H1 (cell line): ENCODE results near the gene KCTD11. TPM values are rescaled to one million over a fixed set of nuclear protein-coding genes. Genes with fewer than 3 reads are reported as not detected.

Experiments used
- CTCF ChIA-PET: fragments of 300-600 bp; sonication (Branson Sonifier 250); formaldehyde crosslinking; loops from one replicate; lab custom pipeline; 2021; ENCODE audit not compliant: partially characterized antibody; lab: Charles Lee
- POLR2A ChIA-PET: fragments of 300-600 bp; sonication (Branson Sonifier 250); formaldehyde crosslinking; loops from one replicate; lab custom pipeline; 2021; ENCODE audit warnings: inconsistent platforms; ENCODE audit not compliant: partially characterized antibody; lab: Charles Lee
- DNase-seq, 2 experiments: peaks; one replicate each; pipeline versions ENCODE4 v3.0.0 to v3.0.0-alpha.2; 2010 to 2022; ENCODE audit warnings: low spot score in 2 of 2, low read depth in 1 of 2, mixed read lengths in 1 of 2
- FAIRE-seq: peaks from 2 replicates; lab custom pipeline; 2011; peaks lifted over from hg19 to GRCh38; lab: Jason Lieb, UNC
- H2AFZ ChIP-seq: 2 replicates; pipeline ENCODE4 v1.8.1; 2012; ENCODE audit warnings: low read length, inconsistent platforms
- H2AK5ac ChIP-seq: 2 replicates; pipeline ENCODE4 v1.6.1; 2013; ENCODE audit warnings: low read depth, low read length
- H2BK120ac ChIP-seq: replicated peaks from 2 replicates; pipeline ENCODE3; 2013; ENCODE audit warnings: low read depth, low read length, inconsistent platforms
- H2BK12ac ChIP-seq: 2 replicates; pipeline ENCODE4 v1.6.1; 2013; ENCODE audit warnings: low read depth, low read length
- H2BK15ac ChIP-seq: 2 replicates; pipeline ENCODE4 v1.6.1; 2013; ENCODE audit warnings: low read length
- H2BK20ac ChIP-seq: 2 replicates; pipeline ENCODE4 v1.6.1; 2013; ENCODE audit warnings: low read length
- H2BK5ac ChIP-seq: 2 replicates; pipeline ENCODE4 v1.6.1; 2013; ENCODE audit warnings: low read depth, low read length
- H3K14ac ChIP-seq: 2 replicates; pipeline ENCODE4 v1.6.1; 2013; ENCODE audit warnings: inconsistent platforms; ENCODE audit not compliant: insufficient read length
- H3K18ac ChIP-seq: 2 replicates; pipeline ENCODE4 v1.6.1; 2013; ENCODE audit warnings: low read length; ENCODE audit errors: extremely low read depth
- H3K23ac ChIP-seq: 2 replicates; pipeline ENCODE4 v1.6.1; 2013; ENCODE audit warnings: inconsistent platforms; ENCODE audit not compliant: insufficient read length
- H3K23me2 ChIP-seq: 2 replicates; pipeline ENCODE4 v1.6.1; 2013; ENCODE audit warnings: low read depth, low read length
- H3K27ac ChIP-seq: 2 replicates; pipeline ENCODE4 v1.6.1; 2011; ENCODE audit warnings: low read depth, low read length, inconsistent platforms
- H3K27me3 ChIP-seq, 4 experiments: replicated peaks in 1 of 4; 1 replicate in 1 of 4; 2 replicates in 3 of 4; pipeline versions ENCODE4 v1.6.1 to v1.8.1; 2011 to 2013; ENCODE audit warnings: low read length in 3 of 4, mild to moderate bottlenecking in 3 of 4, inconsistent platforms in 2 of 4, mixed read lengths in 2 of 4, moderate library complexity in 1 of 4; ENCODE audit not compliant: control insufficient read depth in 3 of 4, insufficient read depth in 3 of 4; ENCODE audit errors: extremely low read depth in 1 of 4
- H3K36me3 ChIP-seq, 4 experiments: 2 replicates each; pipeline versions ENCODE4 v1.6.1 to v1.8.1; 2011 to 2013; ENCODE audit warnings: mild to moderate bottlenecking in 4 of 4, low read length in 3 of 4, moderate library complexity in 2 of 4, control low read depth in 1 of 4, inconsistent platforms in 1 of 4; ENCODE audit not compliant: insufficient read depth in 4 of 4, control insufficient read depth in 2 of 4
- H3K4ac ChIP-seq: replicated peaks from 2 replicates; pipeline ENCODE3; 2013; ENCODE audit warnings: low read length, low read depth, mixed read lengths, inconsistent platforms; ENCODE audit not compliant: insufficient read length
- H3K4me1 ChIP-seq, 4 experiments: replicated peaks in 1 of 4; 1 replicate in 1 of 4; 2 replicates in 3 of 4; pipeline versions ENCODE4 v1.6.1 to v1.8.1; 2011 to 2013; ENCODE audit warnings: low read length in 3 of 4, inconsistent platforms in 2 of 4, mixed read lengths in 1 of 4; ENCODE audit not compliant: insufficient read depth in 4 of 4, control insufficient read depth in 3 of 4
- H3K4me2 ChIP-seq, 2 experiments: 2 replicates each; pipeline versions ENCODE4 v1.6.1 to v1.8.1; 2011 to 2013; ENCODE audit warnings: low read depth in 2 of 2, low read length in 2 of 2, control low read depth in 1 of 2, inconsistent platforms in 1 of 2, mild to moderate bottlenecking in 1 of 2; ENCODE audit not compliant: insufficient read depth in 1 of 2
- H3K4me3 ChIP-seq, 4 experiments: fragments of 200-600, 300-600 bp in 1 of 4; sonication (generic), shearing (Covaris generic), sonication (Bioruptor Twin) in 1 of 4; 2 replicates each; pipeline versions ENCODE4 v1.5.1 to v1.8.1; 2011 to 2016; ENCODE audit warnings: low read length in 4 of 4, low read depth in 3 of 4, control low read depth in 2 of 4, inconsistent platforms in 2 of 4, mild to moderate bottlenecking in 2 of 4, mixed read lengths in 1 of 4, moderate library complexity in 1 of 4; ENCODE audit not compliant: insufficient read depth in 2 of 4; ENCODE audit errors: extremely low read depth in 1 of 4
- H3K56ac ChIP-seq: replicated peaks from 2 replicates; pipeline ENCODE3; 2013; ENCODE audit warnings: low read depth, mild to moderate bottlenecking, mixed read lengths, low read length, inconsistent platforms; ENCODE audit not compliant: insufficient read length
- H3K79me1 ChIP-seq: 2 replicates; pipeline ENCODE4 v1.6.1; 2013; ENCODE audit warnings: low read depth, low read length, control low read depth
- H3K79me2 ChIP-seq, 2 experiments: 2 replicates each; pipeline versions ENCODE4 v1.6.1 to v1.8.1; 2012 to 2013; ENCODE audit warnings: low read length in 2 of 2, mild to moderate bottlenecking in 2 of 2, inconsistent platforms in 1 of 2; ENCODE audit not compliant: insufficient read depth in 2 of 2, control insufficient read depth in 1 of 2
- H3K9ac ChIP-seq, 4 experiments: replicated peaks in 1 of 4; 1 replicate in 1 of 4; 2 replicates in 3 of 4; pipeline versions ENCODE4 v1.6.1 to v1.8.1; 2011 to 2013; ENCODE audit warnings: low read depth in 3 of 4, low read length in 3 of 4, control low read depth in 2 of 4, mild to moderate bottlenecking in 2 of 4, moderate library complexity in 2 of 4, inconsistent platforms in 1 of 4; ENCODE audit errors: extremely low read depth in 1 of 4
- H3K9me3 ChIP-seq, 2 experiments: 2 replicates each; pipeline versions ENCODE4 v1.6.1 to v1.8.1; 2012 to 2013; ENCODE audit warnings: mild to moderate bottlenecking in 2 of 2, moderate library complexity in 2 of 2, control low read depth in 1 of 2, inconsistent platforms in 1 of 2, low read depth in 1 of 2, low read length in 1 of 2, mixed read lengths in 1 of 2; ENCODE audit not compliant: insufficient read depth in 2 of 2
- H4K20me1 ChIP-seq, 2 experiments: replicated peaks in 1 of 2; 2 replicates each; pipeline versions ENCODE3 to v1.8.1; 2011 to 2013; ENCODE audit warnings: inconsistent platforms in 2 of 2, low read length in 2 of 2, mild to moderate bottlenecking in 1 of 2; ENCODE audit not compliant: insufficient read depth in 2 of 2, control insufficient read depth in 1 of 2
- H4K5ac ChIP-seq: 2 replicates; pipeline ENCODE4 v1.6.1; 2013; ENCODE audit warnings: low read length, low read depth, mixed read lengths, inconsistent platforms; ENCODE audit not compliant: insufficient read length
- H4K8ac ChIP-seq: 2 replicates; pipeline ENCODE4 v1.8.0; 2013; ENCODE audit warnings: mild to moderate bottlenecking, moderate library complexity, low read length, inconsistent platforms; ENCODE audit not compliant: insufficient read depth; ENCODE audit errors: extremely low read depth
- H4K91ac ChIP-seq: replicated peaks from 2 replicates; pipeline ENCODE3; 2013; ENCODE audit warnings: low read length, mixed read lengths, inconsistent platforms; ENCODE audit not compliant: insufficient read length
- POLR2AphosphoS5 ChIP-seq: IDR thresholded peaks from 2 replicates; pipeline ENCODE4 v1.6.1; 2011; ENCODE audit warnings: low read depth, low read length
- SIX5 ChIP-seq: IDR thresholded peaks from 2 replicates; pipeline ENCODE4 v1.6.1; 2011; ENCODE audit warnings: mild to moderate bottlenecking, low read depth, low read length
- WGBS, 2 experiments: shearing (Covaris generic) in 1 of 2; methylation state at CpG; one replicate each; pipeline versions ENCODE4 v1.1.6 to v1.1.7; 2013 to 2015; ENCODE audit warnings: low lambda C conversion rate in 2 of 2, mixed read lengths in 2 of 2, inconsistent platforms in 1 of 2, low coverage in 1 of 2, missing lambda C conversion rate in 1 of 2; ENCODE audit not compliant: insufficient replicate concordance in 2 of 2, insufficient coverage in 1 of 2, insufficient read length in 1 of 2; ENCODE audit errors: extremely low coverage in 1 of 2, missing lambda C conversion rate in 1 of 2; 5-methylcytosine and 5-hydroxymethylcytosine counted together
- polyA plus RNA-seq, 7 experiments: library from polyadenylated mRNA; depleted of rRNA in 3 of 7; stranded (reverse) in 5 of 7; unstranded in 2 of 7; fragments of >200 nt in 5 of 7; fragments of 200-250 nt in 2 of 7; gene quantifications; 1 replicate in 5 of 7; 2 replicates in 1 of 7; 4 replicates in 1 of 7; pipeline versions ENCODE4 v1.2.1 to v1.2.3, GENCODE V29; 2011 to 2013; ENCODE audit warnings: missing spikeins in 2 of 7, mixed read lengths in 2 of 7
- total RNA-seq: library from RNA; stranded (reverse); fragmentation: NEBNext Ultra II Directional; extraction: Animal tissue kit (Norgen Biotek cat#: 25700); gene quantifications from 2 replicates; pipeline ENCODE4 v1.2.1, GENCODE V29; 2021

Gene KCTD11
- total and polyA plus RNA-seq, 2 of the 8 experiments (the other 6 are each of a cell fraction or from before 2014, with no cell fraction given) = 8.6 to 9.2 TPM

DNA sequence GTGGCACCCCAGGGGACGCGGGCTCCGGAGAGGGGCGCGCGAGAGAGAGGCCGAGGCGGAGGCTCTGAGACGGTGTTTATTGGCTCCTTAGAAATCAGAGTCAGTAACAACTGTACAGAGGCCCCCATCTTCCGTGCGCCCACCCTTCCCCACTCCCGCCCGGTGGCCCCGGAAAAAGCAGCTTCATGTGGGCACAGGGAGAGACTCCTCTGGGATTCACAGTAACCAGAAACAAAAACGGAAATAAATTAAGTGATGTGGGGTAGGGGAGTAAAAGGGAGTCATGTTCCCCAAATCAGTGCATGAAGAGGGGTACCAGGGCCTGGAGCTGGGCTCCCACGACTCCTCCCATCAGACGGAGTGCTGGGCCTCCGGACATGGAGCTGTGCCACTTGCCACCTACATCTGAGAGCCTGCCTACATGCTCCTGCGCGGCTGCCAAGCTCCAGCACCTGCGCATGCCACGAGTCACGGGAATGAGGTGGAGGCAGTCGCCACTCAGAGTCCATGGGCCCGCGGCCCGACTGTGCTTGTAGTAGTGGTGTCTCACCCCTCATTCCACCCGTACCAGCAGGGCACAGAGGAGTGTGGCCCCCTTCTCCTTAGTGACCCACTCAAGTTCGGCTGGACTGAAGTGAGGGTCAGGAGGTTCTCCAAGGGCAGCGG lies 36.3 kb upstream of the KCTD11 start:
- TF ChIP-seq POLR2AphosphoS5 = 0 out of 2 replicates have a peak, but pooled peaks have one; percentile 13
- TF ChIP-seq SIX5 = no peak
- TF ChIP-seq, all 59 proteins: peak for 1
- Histone ChIP-seq H3K23me2 (no peaks in the 10 kb centered on the region; the same call in 1 of the 2 replicates), H2BK5ac (no peak overlapping the region; the same call in 1 of the 2 replicates), H3K14ac (no peak overlapping the region), H2BK15ac (no peak overlapping the region), H4K8ac (peak overlapping the region; percentile 97; the same call in 1 of the 2 replicates), H3K79me2 (peaks cover 0 to 16% of the 10 kb centered on the region in 2 experiments; a peak in 2 of 4 replicates), H2AFZ (no peak overlapping the region), H3K9me3 (no peaks in the 10 kb centered on the region), H3K18ac (no peak overlapping the region; the same call in 1 of the 2 replicates), H2BK12ac (no peak overlapping the region), H3K27ac (peak overlapping the region; percentile 61; the same call in 1 of the 2 replicates), H3K4me1 (peaks cover 0 to 5% (median 3%) of the 10 kb centered on the region in 4 experiments; a peak in 4 of 7 replicates), H2AK5ac (no peak overlapping the region), H4K91ac (peak overlapping the region; percentile 23), H3K56ac (peak overlapping the region; percentile 40), H4K20me1 (peaks cover 10 to 12% of the 10 kb centered on the region in 2 experiments), H3K23ac (no peak overlapping the region), H3K27me3 (no peaks in the 10 kb centered on the region), H4K5ac (peak overlapping the region; percentile 51), H3K4me3 (peak overlapping the region; percentile 55 to 95 (median 70)), H3K4ac (peak overlapping the region; percentile 83), H3K4me2 (peak overlapping the region; percentile 67 to 91), H3K36me3 (peaks cover 24 to 58% (median 40%) of the 10 kb centered on the region in 4 experiments), H2BK20ac (no peak overlapping the region), H2BK120ac (no peak overlapping the region), H3K79me1 (peaks cover 4% of the 10 kb centered on the region; the same call in 1 of the 2 replicates), H3K9ac (peak overlapping the region; percentile 39 to 89 (median 68); a peak in 6 of 7 replicates)
- DNase-seq (no peak), FAIRE-seq (no peak)
- 74% methylated on average over 18 of the region's 30 CpGs; no CpG with 5 or more reads in 1 of the 2 experiments for WGBS, 2 experiments
- ChIA-PET CTCF (interaction anchor here (0.6 to 3.0 kb wide), 5 partner anchors 9 to 300 kb away, joined by 3 to 17 read pairs (median 4); partner anchors contain the start of gene SLC2A4), POLR2A (interaction anchor here (0.6 to 11.3 kb wide), 24 partner anchors 10 to 258 kb away, joined by 3 to 223 read pairs (median 7); partner anchors contain the start of genes ACADVL, ACAP1, CLDN7 and DLG4)
